ENCODE measurements around the gene THAP4. TPM values are rescaled to one million over a fixed set of nuclear protein-coding genes. Genes with fewer than 3 reads are reported as not detected.
A peak's percentile ranks its signal among the peaks of the same experiment; 100 is the strongest.
"Not testable (repeated sequence)": the region's sequence is repeated elsewhere in the genome, so short reads cannot be mapped to it uniquely, and the experiment has no call there.

The THAP4 gene
- total RNA-seq, 3 donors from 2014 or later (not counting 1 experiment from before 2014, with no cell fraction given) = 19.8 to 29.2 (median 27.8) TPM

DNA sequence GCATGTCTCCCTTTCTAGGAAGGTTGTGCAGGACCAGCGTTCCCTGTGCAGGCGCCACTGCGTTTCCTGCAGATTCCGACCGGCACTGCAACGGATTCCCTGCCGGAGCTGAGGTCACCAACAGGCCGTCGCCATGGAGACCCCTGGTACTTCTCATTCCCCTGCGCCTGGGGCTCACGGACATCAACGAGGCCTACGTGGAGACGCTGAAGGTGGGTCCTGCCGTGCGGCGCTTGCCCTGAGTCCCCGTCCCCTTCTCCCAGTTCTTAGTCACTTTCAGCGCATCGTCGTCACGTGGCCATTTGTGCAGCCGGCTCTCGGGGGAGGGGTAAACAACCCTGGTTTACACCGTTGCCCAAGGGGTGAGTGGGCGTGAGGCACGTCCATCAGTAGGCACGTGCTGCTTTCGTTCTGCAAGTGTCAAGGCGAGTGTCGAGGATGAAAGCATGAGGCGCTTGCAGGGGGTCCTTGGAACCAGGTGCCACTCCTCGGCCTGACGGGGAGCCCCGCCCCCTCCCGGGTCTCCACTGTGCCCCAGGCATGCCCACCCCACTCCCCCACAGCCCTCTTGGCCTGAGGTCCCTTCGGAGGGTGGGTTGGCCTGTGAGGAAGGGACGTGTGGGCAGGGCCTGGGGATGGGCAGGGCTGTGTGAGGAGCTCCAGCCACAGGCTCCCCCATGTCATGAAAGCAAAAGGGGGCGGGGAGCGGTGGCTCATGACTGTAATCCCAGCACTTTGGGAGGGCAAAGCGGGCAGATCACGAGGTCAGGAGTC lies 29.9 kb upstream of the THAP4 start:
- Mint-ChIP-seq H3K36me3 (no peaks in the 10 kb centered on the region), H3K9me3 (no peaks in the 10 kb centered on the region), H3K27ac (no peak overlapping the region), H3K4me1 (peaks cover 6 to 9% of the 10 kb centered on the region in 2 donors), H3K4me3 (no peak overlapping the region), H3K27me3 (ENCODE audit: low read depth in 2 of 2) (no peaks in the 10 kb centered on the region)
- DNase-seq (no peak), ATAC-seq (no peak)
- TF ChIP-seq, protein P1, sequence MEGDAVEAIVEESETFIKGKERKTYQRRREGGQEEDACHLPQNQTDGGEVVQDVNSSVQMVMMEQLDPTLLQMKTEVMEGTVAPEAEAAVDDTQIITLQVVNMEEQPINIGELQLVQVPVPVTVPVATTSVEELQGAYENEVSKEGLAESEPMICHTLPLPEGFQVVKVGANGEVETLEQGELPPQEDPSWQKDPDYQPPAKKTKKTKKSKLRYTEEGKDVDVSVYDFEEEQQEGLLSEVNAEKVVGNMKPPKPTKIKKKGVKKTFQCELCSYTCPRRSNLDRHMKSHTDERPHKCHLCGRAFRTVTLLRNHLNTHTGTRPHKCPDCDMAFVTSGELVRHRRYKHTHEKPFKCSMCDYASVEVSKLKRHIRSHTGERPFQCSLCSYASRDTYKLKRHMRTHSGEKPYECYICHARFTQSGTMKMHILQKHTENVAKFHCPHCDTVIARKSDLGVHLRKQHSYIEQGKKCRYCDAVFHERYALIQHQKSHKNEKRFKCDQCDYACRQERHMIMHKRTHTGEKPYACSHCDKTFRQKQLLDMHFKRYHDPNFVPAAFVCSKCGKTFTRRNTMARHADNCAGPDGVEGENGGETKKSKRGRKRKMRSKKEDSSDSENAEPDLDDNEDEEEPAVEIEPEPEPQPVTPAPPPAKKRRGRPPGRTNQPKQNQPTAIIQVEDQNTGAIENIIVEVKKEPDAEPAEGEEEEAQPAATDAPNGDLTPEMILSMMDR (IDR thresholded peaks at IDR 0.05) = no peak
- H3K27ac ChIP-seq (ENCODE audit: low read length) = no peak overlapping the region
- H3K4me3 ChIP-seq (ENCODE audit: low read length) = no peak overlapping the region
- WGBS (ENCODE audit: insufficient coverage) = 95% methylated on average over 42 of the region's 42 CpGs
- peaks cover 5% of the 10 kb centered on the region for H3K4me1 ChIP-seq (ENCODE audit: control insufficient read depth, insufficient read depth, low read length)
- H3K36me3 ChIP-seq (ENCODE audit: control insufficient read depth, insufficient read depth, low read length) = peaks cover 37% of the 10 kb centered on the region
- H3K9me3 ChIP-seq (ENCODE audit: control insufficient read depth, insufficient read depth, low read length) = no peaks in the 10 kb centered on the region
- no peaks in the 10 kb centered on the region for H3K27me3 ChIP-seq (ENCODE audit: control insufficient read depth, insufficient read depth, low read length)
- intact Hi-C loops (cut with micrococcal nuclease) = no loop called here

DNA sequence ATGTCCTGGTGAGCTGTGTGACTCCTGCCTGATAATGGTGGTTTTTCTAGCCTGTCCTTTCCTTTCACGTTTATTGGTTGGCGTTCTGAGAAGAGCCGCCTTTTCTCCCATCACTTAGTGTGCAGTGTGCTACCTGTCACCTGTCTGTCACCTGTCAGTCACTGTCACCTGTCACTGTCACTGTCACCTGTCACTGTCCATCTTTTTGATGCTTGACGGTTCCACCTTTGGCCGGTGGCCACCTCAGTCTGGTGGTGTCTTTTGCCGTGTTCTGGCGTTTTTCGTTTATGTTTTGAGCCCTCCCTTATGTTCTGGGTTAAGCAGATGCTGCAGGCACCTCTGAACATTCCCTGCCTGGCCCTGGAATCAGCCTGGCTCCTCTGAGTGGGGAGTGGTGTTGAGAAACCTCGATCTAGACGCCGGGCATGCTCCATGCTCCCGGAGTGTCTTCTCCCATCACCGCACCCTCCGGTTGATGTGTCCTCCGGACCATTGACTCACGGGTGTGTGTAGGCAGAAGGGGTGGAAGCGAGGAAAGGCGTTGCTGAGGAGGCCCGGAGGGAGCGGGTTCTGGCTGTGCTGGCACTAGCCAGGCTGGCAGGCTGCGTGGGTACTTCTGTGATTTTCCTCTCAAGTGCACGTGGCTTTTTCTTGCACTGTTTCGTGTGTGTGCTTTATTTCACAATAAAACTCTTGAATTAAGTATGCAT lies 28.9 kb upstream of the THAP4 start:
- Histone ChIP-seq H3K27me3 (ENCODE audit: control insufficient read depth, insufficient read depth, low read length) (no peaks in the 10 kb centered on the region), H3K9me3 (ENCODE audit: control insufficient read depth, insufficient read depth, low read length) (no peaks in the 10 kb centered on the region), H3K36me3 (ENCODE audit: control insufficient read depth, insufficient read depth, low read length) (peaks cover 31% of the 10 kb centered on the region), H3K4me3 (ENCODE audit: low read length) (no peak overlapping the region), H3K4me1 (ENCODE audit: control insufficient read depth, insufficient read depth, low read length) (peaks cover 5% of the 10 kb centered on the region), H3K27ac (ENCODE audit: low read length) (no peak overlapping the region)
- no peaks in the 10 kb centered on the region for H3K9me3 Mint-ChIP-seq
- peaks cover 6 to 9% of the 10 kb centered on the region in 2 donors for H3K4me1 Mint-ChIP-seq
- 95% methylated on average over 23 of the region's 23 CpGs for WGBS (ENCODE audit: insufficient coverage)
- no peaks in the 10 kb centered on the region for H3K36me3 Mint-ChIP-seq
- H3K27ac Mint-ChIP-seq = peak overlapping the region in 1 of 2 donors; percentile 81
- no peak overlapping the region for H3K4me3 Mint-ChIP-seq
- H3K27me3 Mint-ChIP-seq (ENCODE audit: low read depth in 2 of 2) = no peaks in the 10 kb centered on the region
- no peak for DNase-seq
- ATAC-seq = no peak
- TF ChIP-seq, protein P1 (IDR thresholded peaks at IDR 0.05) = no peak
- intact Hi-C loops (cut with micrococcal nuclease) = no loop called here

DNA sequence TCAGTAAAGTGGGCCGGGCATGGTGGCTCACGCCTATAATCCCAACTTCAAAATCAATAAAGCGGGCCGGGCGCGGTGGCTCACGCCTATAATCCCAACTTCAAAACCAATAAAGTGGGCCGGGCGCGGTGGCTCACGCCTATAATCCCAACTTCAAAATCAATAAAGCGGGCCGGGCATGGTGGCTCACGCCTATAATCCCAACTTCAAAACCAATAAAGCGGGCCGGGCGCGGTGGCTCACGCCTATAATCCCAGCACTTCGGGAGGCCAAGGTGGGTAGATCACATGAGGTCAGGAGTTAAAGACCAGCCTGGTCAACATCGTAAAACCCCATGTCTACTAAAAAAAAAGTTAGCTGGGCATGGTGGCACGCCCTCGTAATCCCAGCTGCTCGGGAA lies 25.8 kb upstream of the THAP4 start:
- H3K4me1 ChIP-seq (ENCODE audit: control insufficient read depth, insufficient read depth, low read length); H3K27ac ChIP-seq (ENCODE audit: low read length); H3K27ac Mint-ChIP-seq; H3K9me3 ChIP-seq (ENCODE audit: control insufficient read depth, insufficient read depth, low read length); H3K27me3 ChIP-seq (ENCODE audit: control insufficient read depth, insufficient read depth, low read length); H3K9me3 Mint-ChIP-seq; intact Hi-C loops (cut with micrococcal nuclease); H3K4me3 Mint-ChIP-seq; DNase-seq; H3K4me3 ChIP-seq (ENCODE audit: low read length); H3K4me1 Mint-ChIP-seq; H3K27me3 Mint-ChIP-seq (ENCODE audit: low read depth in 2 of 2); H3K36me3 Mint-ChIP-seq; ATAC-seq: not testable (repeated sequence)
- WGBS (ENCODE audit: insufficient coverage) = 97% methylated on average over 24 of the region's 24 CpGs
- H3K36me3 ChIP-seq (ENCODE audit: control insufficient read depth, insufficient read depth, low read length) = peaks cover 29% of the 10 kb centered on the region

DNA sequence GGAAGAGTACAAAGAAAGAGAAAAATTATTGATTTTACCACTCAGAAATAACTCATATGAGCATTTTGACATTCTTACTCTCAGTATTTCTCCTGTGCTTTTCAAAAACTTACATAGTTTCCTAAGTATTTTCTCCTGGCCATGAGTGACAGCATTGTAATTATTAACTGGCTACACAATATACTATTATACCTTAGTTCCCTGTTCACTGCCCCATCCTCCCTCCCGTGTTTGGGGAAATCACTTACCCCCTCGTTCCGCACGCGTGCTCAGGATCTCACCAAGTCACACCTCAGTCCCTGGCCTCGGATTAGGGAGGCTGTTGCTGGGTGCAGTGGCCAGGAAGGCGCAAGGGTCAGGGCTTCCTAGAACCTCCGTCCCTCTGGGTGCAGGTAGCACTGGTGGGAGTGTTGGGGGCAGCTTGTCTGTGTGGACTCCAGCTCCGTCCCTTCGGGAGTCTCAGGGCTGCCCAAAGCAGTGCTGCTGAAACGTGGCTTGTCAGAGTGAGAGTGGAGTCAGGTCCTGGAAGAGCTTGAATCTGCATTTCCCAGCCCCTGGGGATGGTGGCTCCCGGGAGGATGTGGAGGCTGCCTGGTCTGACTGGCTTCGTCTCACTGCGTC lies 23.7 kb upstream of the THAP4 start:
- 98% methylated on average over 14 of the region's 14 CpGs for WGBS (ENCODE audit: insufficient coverage)
- no peak for DNase-seq
- Mint-ChIP-seq H3K27me3 (ENCODE audit: low read depth in 2 of 2) (no peaks in the 10 kb centered on the region), H3K36me3 (no peaks in the 10 kb centered on the region), H3K9me3 (no peaks in the 10 kb centered on the region), H3K4me1 (peaks cover 6 to 7% of the 10 kb centered on the region in 2 donors), H3K27ac (no peak overlapping the region), H3K4me3 (no peak overlapping the region)
- Histone ChIP-seq H3K27ac (ENCODE audit: low read length) (no peak overlapping the region), H3K27me3 (ENCODE audit: control insufficient read depth, insufficient read depth, low read length) (no peaks in the 10 kb centered on the region), H3K4me3 (ENCODE audit: low read length) (no peak overlapping the region), H3K9me3 (ENCODE audit: control insufficient read depth, insufficient read depth, low read length) (no peaks in the 10 kb centered on the region), H3K36me3 (ENCODE audit: control insufficient read depth, insufficient read depth, low read length) (peaks cover 34% of the 10 kb centered on the region), H3K4me1 (ENCODE audit: control insufficient read depth, insufficient read depth, low read length) (peaks cover 5% of the 10 kb centered on the region)
- intact Hi-C loops (cut with micrococcal nuclease) = no loop called here
- TF ChIP-seq, protein P1 (IDR thresholded peaks at IDR 0.05) = no peak
- no peak for ATAC-seq
